Measurements from ENCODE around the gene TMEM31. TPM values are rescaled to one million over a fixed set of nuclear protein-coding genes. Genes with fewer than 3 reads are reported as not detected.

Gene TMEM31
- total RNA-seq, 1 donor from 2014 or later, result not detected

GRCh38 chrX:103741879-103742278 lies 31.2 kb downstream of the TMEM31 start:
- H3K4me3 Mint-ChIP-seq (ENCODE audit: unreplicated experiment), result no peak overlapping the region

GRCh38 chrX:103742339-103742738 lies 31.6 kb downstream of the TMEM31 start:
- no peak overlapping the region for H3K4me3 Mint-ChIP-seq (ENCODE audit: unreplicated experiment)
- no peak overlapping the region for H3K27ac Mint-ChIP-seq (ENCODE audit: unreplicated experiment)
- H3K36me3 Mint-ChIP-seq (ENCODE audit: unreplicated experiment), result no peaks in the 10 kb centered on the region

More at GRCh38 chrX:103741879-103742278, 31.2 kb downstream of the TMEM31 start:
- Mint-ChIP-seq H3K9me3 (ENCODE audit: unreplicated experiment) (no peaks in the 10 kb centered on the region), H3K4me1 (ENCODE audit: unreplicated experiment) (no peaks in the 10 kb centered on the region), H3K36me3 (ENCODE audit: unreplicated experiment) (no peaks in the 10 kb centered on the region), H3K27ac (ENCODE audit: unreplicated experiment) (no peak overlapping the region), H3K27me3 (ENCODE audit: unreplicated experiment) (no peaks in the 10 kb centered on the region)
- TF ChIP-seq CTCF (IDR thresholded peaks at IDR 0.05), result no peak
- DNase-seq (ENCODE audit: extremely low spot score, unreplicated experiment), result no peak

GRCh38 chrX:103747163-103747562 lies 36.5 kb downstream of the TMEM31 start:
- DNase-seq (ENCODE audit: extremely low spot score, unreplicated experiment), result no peak
- H3K27me3 Mint-ChIP-seq (ENCODE audit: unreplicated experiment), result no peaks in the 10 kb centered on the region
- H3K4me1 Mint-ChIP-seq (ENCODE audit: unreplicated experiment), result no peaks in the 10 kb centered on the region
- no peaks in the 10 kb centered on the region for H3K36me3 Mint-ChIP-seq (ENCODE audit: unreplicated experiment)
- H3K9me3 Mint-ChIP-seq (ENCODE audit: unreplicated experiment), result no peaks in the 10 kb centered on the region
- H3K4me3 Mint-ChIP-seq (ENCODE audit: unreplicated experiment), result no peak overlapping the region
- TF ChIP-seq CTCF (IDR thresholded peaks at IDR 0.05), result no peak
- H3K27ac Mint-ChIP-seq (ENCODE audit: unreplicated experiment), result no peak overlapping the region

More at GRCh38 chrX:103742339-103742738, 31.6 kb downstream of the TMEM31 start:
- Mint-ChIP-seq H3K4me1 (ENCODE audit: unreplicated experiment) (no peaks in the 10 kb centered on the region), H3K27me3 (ENCODE audit: unreplicated experiment) (no peaks in the 10 kb centered on the region), H3K9me3 (ENCODE audit: unreplicated experiment) (no peaks in the 10 kb centered on the region)
- no peak for TF ChIP-seq CTCF (IDR thresholded peaks at IDR 0.05)
- DNase-seq (ENCODE audit: extremely low spot score, unreplicated experiment), result no peak

- Mint-ChIP-seq H3K9me3 (ENCODE audit: unreplicated experiment) (no peaks in the 10 kb centered on the region), H3K4me1 (ENCODE audit: unreplicated experiment) (no peaks in the 10 kb centered on the region), H3K4me3 (ENCODE audit: unreplicated experiment) (no peak overlapping the region), H3K36me3 (ENCODE audit: unreplicated experiment) (no peaks in the 10 kb centered on the region), H3K27me3 (ENCODE audit: unreplicated experiment) (no peaks in the 10 kb centered on the region), H3K27ac (ENCODE audit: unreplicated experiment) (no peak overlapping the region)
- TF ChIP-seq CTCF (IDR thresholded peaks at IDR 0.05), result no peak
- DNase-seq (ENCODE audit: extremely low spot score, unreplicated experiment), result no peak
Measured at GRCh38 chrX:103754401-103754800, 43.7 kb downstream of the TMEM31 start.

- no peak for TF ChIP-seq CTCF (IDR thresholded peaks at IDR 0.05)
- H3K4me3 Mint-ChIP-seq (ENCODE audit: unreplicated experiment), result no peak overlapping the region
- no peaks in the 10 kb centered on the region for H3K36me3 Mint-ChIP-seq (ENCODE audit: unreplicated experiment)
- no peaks in the 10 kb centered on the region for H3K27me3 Mint-ChIP-seq (ENCODE audit: unreplicated experiment)
- no peaks in the 10 kb centered on the region for H3K9me3 Mint-ChIP-seq (ENCODE audit: unreplicated experiment)
- no peaks in the 10 kb centered on the region for H3K4me1 Mint-ChIP-seq (ENCODE audit: unreplicated experiment)
- no peak overlapping the region for H3K27ac Mint-ChIP-seq (ENCODE audit: unreplicated experiment)
- no peak for DNase-seq (ENCODE audit: extremely low spot score, unreplicated experiment)
Measured at GRCh38 chrX:103756736-103757135, 46.0 kb downstream of the TMEM31 start.
